Trophoblast cell (in vitro differentiated cells and primary cell): Measurements from ENCODE around the gene OR9G1.

Experiments used
- DNase-seq, 2 donors: peaks; one replicate each; pipeline ENCODE4 v3.0.0-alpha.2; 2016
- H2AFZ ChIP-seq: 2 replicates; pipeline ENCODE4 v1.6.1; 2013; ENCODE audit warnings: low read length, moderate library complexity, mild to moderate bottlenecking; ENCODE audit not compliant: insufficient read depth, poor library complexity
- H2AK5ac ChIP-seq: 2 replicates; pipeline ENCODE4 v1.6.1; 2013; ENCODE audit warnings: mild to moderate bottlenecking, low read length
- H2BK120ac ChIP-seq: 2 replicates; pipeline ENCODE4 v1.6.1; 2013; ENCODE audit warnings: low read length, mild to moderate bottlenecking, moderate library complexity; ENCODE audit not compliant: insufficient read depth, poor library complexity
- H2BK12ac ChIP-seq: 2 replicates; pipeline ENCODE4 v1.6.1; 2013; ENCODE audit warnings: mild to moderate bottlenecking, low read length, moderate library complexity
- H2BK5ac ChIP-seq: 2 replicates; pipeline ENCODE4 v1.6.1; 2013; ENCODE audit warnings: low read length, low read depth, moderate library complexity, mild to moderate bottlenecking; ENCODE audit not compliant: poor library complexity
- H3K14ac ChIP-seq: 2 replicates; pipeline ENCODE4 v1.6.1; 2013; ENCODE audit warnings: mild to moderate bottlenecking, low read length
- H3K18ac ChIP-seq: 2 replicates; pipeline ENCODE4 v1.6.1; 2013; ENCODE audit warnings: mild to moderate bottlenecking, low read length
- H3K23ac ChIP-seq: 2 replicates; pipeline ENCODE4 v1.6.1; 2013; ENCODE audit warnings: low read length
- H3K27ac ChIP-seq: 2 replicates; pipeline ENCODE4 v1.5.1; 2013; ENCODE audit warnings: low read depth, mild to moderate bottlenecking, inconsistent platforms, low read length, moderate library complexity
- H3K27me3 ChIP-seq: 2 replicates; pipeline ENCODE4 v1.6.1; 2013; ENCODE audit warnings: inconsistent platforms, mild to moderate bottlenecking, low read length, moderate library complexity; ENCODE audit not compliant: insufficient read depth
- H3K36me3 ChIP-seq, 2 experiments: 1 replicate in 1 of 2; 2 replicates in 1 of 2; pipeline ENCODE4 v1.6.1; 2013; ENCODE audit warnings: low read length in 2 of 2, mild to moderate bottlenecking in 2 of 2, moderate library complexity in 1 of 2; ENCODE audit not compliant: insufficient read depth in 2 of 2, control insufficient read depth in 1 of 2
- H3K4ac ChIP-seq: 2 replicates; pipeline ENCODE4 v1.6.1; 2013; ENCODE audit warnings: low read depth, mild to moderate bottlenecking, low read length, moderate library complexity
- H3K4me1 ChIP-seq, 2 experiments: 1 replicate in 1 of 2; 2 replicates in 1 of 2; pipeline ENCODE4 v1.6.1; 2013; ENCODE audit warnings: low read length in 2 of 2, mild to moderate bottlenecking in 2 of 2, moderate library complexity in 1 of 2; ENCODE audit not compliant: insufficient read depth in 2 of 2, control insufficient read depth in 1 of 2
- H3K4me2 ChIP-seq: 2 replicates; pipeline ENCODE4 v1.6.1; 2013; ENCODE audit warnings: inconsistent platforms, mild to moderate bottlenecking, low read length, moderate library complexity
- H3K4me3 ChIP-seq: 2 replicates; pipeline ENCODE4 v1.5.1; 2013; ENCODE audit warnings: mild to moderate bottlenecking, low read depth, low read length, inconsistent platforms
- H3K79me1 ChIP-seq: one replicate; pipeline ENCODE4 v1.6.1; 2013; ENCODE audit warnings: low read length
- H3K79me2 ChIP-seq: 2 replicates; pipeline ENCODE4 v1.6.1; 2013; ENCODE audit warnings: low read length, mild to moderate bottlenecking; ENCODE audit not compliant: control insufficient read depth, insufficient read depth, poor library complexity
- H3K9ac ChIP-seq: 2 replicates; pipeline ENCODE4 v1.6.1; 2013; ENCODE audit warnings: mild to moderate bottlenecking, low read length
- H3K9me3 ChIP-seq: 2 replicates; pipeline ENCODE4 v1.6.1; 2013; ENCODE audit warnings: low read depth, mild to moderate bottlenecking, control low read depth, inconsistent platforms, low read length; ENCODE audit not compliant: insufficient read depth
- H4K12ac ChIP-seq: 2 replicates; pipeline ENCODE4 v1.6.1; 2013; ENCODE audit warnings: low read depth, mild to moderate bottlenecking, low read length, moderate library complexity
- H4K8ac ChIP-seq: 2 replicates; pipeline ENCODE4 v1.6.1; 2013; ENCODE audit warnings: low read depth, mild to moderate bottlenecking, low read length, moderate library complexity
- H4K91ac ChIP-seq: one replicate; pipeline ENCODE4 v1.6.1; 2013; ENCODE audit warnings: low read depth, mild to moderate bottlenecking, low read length, moderate library complexity
- WGBS: extraction: QIAGEN DNeasy Blood & Tissue Kit; methylation state at CpG from one replicate; pipeline ENCODE4 v1.1.7; 2013; ENCODE audit warnings: missing lambda C conversion rate; ENCODE audit not compliant: insufficient read length, insufficient coverage; ENCODE audit errors: extremely low coverage; 5-methylcytosine and 5-hydroxymethylcytosine counted together

OR9G1 gene

DNA sequence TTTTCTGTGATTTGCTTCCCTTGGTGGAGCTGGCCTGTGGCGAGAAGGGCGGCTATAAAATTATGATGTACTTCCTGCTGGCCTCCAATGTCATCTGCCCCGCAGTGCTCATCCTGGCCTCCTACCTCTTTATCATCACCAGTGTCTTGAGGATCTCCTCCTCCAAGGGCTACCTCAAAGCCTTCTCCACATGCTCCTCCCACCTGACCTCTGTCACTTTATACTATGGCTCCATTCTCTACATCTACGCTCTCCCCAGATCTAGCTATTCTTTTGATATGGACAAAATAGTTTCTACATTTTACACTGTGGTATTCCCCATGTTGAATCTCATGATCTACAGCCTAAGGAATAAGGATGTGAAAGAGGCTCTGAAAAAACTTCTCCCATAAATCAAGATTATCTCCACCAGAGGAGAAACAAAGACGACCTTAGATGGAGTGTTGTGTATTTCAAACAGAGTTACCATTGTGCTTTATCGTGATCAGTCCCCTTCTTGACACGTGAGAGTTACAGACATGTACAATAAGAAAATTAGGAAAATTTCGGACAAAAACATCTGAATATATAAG, 2.1 kb downstream of the OR9G1 start:
- Histone ChIP-seq H3K14ac (no peak overlapping the region), H3K36me3 (no peaks in the 10 kb centered on the region), H2BK120ac (no peak overlapping the region), H4K8ac (no peak overlapping the region), H3K18ac (no peak overlapping the region), H2AFZ (no peak overlapping the region), H4K91ac (no peak overlapping the region), H3K4me1 (peaks cover 0 to 2% of the 10 kb centered on the region in 2 experiments), H2AK5ac (no peak overlapping the region), H3K9ac (peak overlapping the region; percentile 45), H3K4me3 (no peak overlapping the region), H3K4me2 (no peak overlapping the region), H3K9me3 (no peaks in the 10 kb centered on the region), H4K12ac (no peak overlapping the region), H3K23ac (no peak overlapping the region), H2BK12ac (no peak overlapping the region), H3K27ac (no peak overlapping the region), H2BK5ac (no peak overlapping the region), H3K79me2 (no peaks in the 10 kb centered on the region), H3K4ac (no peak overlapping the region), H3K27me3 (no peaks in the 10 kb centered on the region), H3K79me1 (no peaks in the 10 kb centered on the region)
- WGBS = no CpG with 5 or more reads among the region's 8 CpGs
- no peak for DNase-seq

DNA sequence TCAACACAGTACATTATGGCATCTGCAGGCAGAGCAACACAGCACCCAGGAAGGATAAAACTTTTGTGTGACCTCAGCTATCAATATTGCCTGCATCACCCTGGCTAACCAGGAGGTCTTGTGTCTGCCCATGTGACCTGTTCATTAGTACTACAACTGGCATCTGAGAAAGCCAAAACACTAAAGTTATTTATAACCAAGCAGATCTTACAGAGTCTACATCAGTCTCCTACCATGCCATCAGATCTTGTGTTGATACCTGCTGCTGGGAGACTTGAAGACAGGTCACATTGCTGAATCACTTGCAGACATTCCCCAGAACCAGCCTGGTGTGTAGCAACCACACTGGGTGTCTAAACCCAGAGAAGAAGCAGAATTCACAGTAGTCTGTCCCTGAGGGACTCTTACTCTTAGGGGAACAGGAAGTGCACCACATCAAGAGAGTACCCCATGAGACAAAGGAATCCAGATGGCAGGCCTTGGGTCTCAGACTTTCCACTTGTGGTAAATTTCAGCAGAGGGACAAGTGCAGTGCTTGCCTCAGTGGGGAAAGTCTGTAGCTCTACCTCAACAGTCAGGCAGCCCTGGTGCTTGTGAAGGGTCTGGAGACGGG, 7.0 kb downstream of the OR9G1 start:
- Histone ChIP-seq H4K91ac (no peak overlapping the region), H3K18ac (no peak overlapping the region), H3K23ac (no peak overlapping the region), H3K27ac (no peak overlapping the region), H3K4me2 (no peak overlapping the region), H2AFZ (no peak overlapping the region), H3K9me3 (no peaks in the 10 kb centered on the region), H3K4ac (no peak overlapping the region), H4K8ac (no peak overlapping the region), H3K79me1 (no peaks in the 10 kb centered on the region), H3K4me1 (peaks cover 2 to 4% of the 10 kb centered on the region in 2 experiments), H2BK5ac (no peak overlapping the region), H4K12ac (no peak overlapping the region), H2BK120ac (no peak overlapping the region), H3K14ac (no peak overlapping the region), H2BK12ac (no peak overlapping the region), H2AK5ac (no peak overlapping the region), H3K27me3 (no peaks in the 10 kb centered on the region), H3K9ac (no peak overlapping the region), H3K36me3 (no peaks in the 10 kb centered on the region), H3K79me2 (no peaks in the 10 kb centered on the region), H3K4me3 (no peak overlapping the region)
- peak; percentile 30 to 47 for DNase-seq
- WGBS = no CpG with 5 or more reads among the region's 1 CpG

DNA sequence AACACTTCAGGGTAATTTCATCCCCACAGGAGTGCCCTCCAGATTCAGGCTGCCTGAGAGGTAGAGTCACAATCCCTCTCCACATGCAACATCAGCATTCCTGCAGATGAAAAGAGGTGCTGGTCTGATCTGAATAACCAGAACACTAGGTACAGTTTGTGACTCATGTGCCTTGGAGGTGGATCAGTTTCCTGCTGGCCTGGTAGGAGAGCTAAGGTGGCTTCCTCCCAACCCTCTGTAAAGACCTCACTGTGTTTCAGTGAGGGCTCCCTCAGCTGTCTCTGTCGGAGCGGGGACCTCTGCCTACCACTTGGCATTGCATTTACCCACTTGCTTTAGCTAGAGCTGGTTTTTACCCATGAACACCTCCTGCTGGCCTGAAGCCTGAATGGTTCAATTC, 7.6 kb downstream of the OR9G1 start:
- Histone ChIP-seq H3K4ac (no peak overlapping the region), H3K18ac (no peak overlapping the region), H3K23ac (no peak overlapping the region), H3K4me2 (no peak overlapping the region), H3K36me3 (no peaks in the 10 kb centered on the region), H2BK5ac (no peak overlapping the region), H3K9ac (no peak overlapping the region), H4K8ac (no peak overlapping the region), H4K91ac (no peak overlapping the region), H3K79me2 (no peaks in the 10 kb centered on the region), H3K79me1 (no peaks in the 10 kb centered on the region), H2BK12ac (no peak overlapping the region), H3K4me1 (peaks cover 2 to 4% of the 10 kb centered on the region in 2 experiments), H4K12ac (no peak overlapping the region), H3K27ac (no peak overlapping the region), H3K9me3 (no peaks in the 10 kb centered on the region), H3K27me3 (no peaks in the 10 kb centered on the region), H2AFZ (no peak overlapping the region), H3K14ac (no peak overlapping the region), H2BK120ac (no peak overlapping the region), H2AK5ac (no peak overlapping the region), H3K4me3 (no peak overlapping the region)
- peak; percentile 30 to 49 for DNase-seq
- WGBS = no CpG with 5 or more reads among the region's 2 CpGs

DNA sequence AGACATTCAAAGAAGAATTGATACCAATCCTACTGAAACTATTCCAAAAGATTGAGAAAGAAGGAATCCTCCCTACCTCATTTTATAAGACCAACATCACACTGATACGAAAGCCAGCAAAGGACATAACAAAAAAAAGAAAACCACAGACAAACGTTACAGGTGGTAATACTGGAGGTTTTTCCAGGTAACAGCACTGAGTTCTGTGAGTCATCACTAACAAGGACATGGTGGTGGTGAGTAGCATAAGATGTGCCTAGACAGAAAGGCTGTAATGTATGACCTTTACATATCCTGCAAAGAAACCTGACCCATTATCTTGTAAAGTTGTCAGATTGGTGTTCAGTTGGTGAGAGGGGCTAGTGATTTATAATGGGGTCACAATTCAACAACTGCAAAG, 15.3 kb downstream of the OR9G1 start:
- Histone ChIP-seq H4K12ac (no peak overlapping the region), H3K4me3 (no peak overlapping the region), H3K14ac (no peak overlapping the region), H2BK12ac (no peak overlapping the region), H3K27me3 (no peaks in the 10 kb centered on the region), H3K36me3 (no peaks in the 10 kb centered on the region), H2BK120ac (no peak overlapping the region), H2AK5ac (no peak overlapping the region), H3K4me1 (no peaks in the 10 kb centered on the region), H3K18ac (no peak overlapping the region), H3K79me2 (no peaks in the 10 kb centered on the region), H3K4me2 (no peak overlapping the region), H3K23ac (no peak overlapping the region), H3K27ac (no peak overlapping the region), H2BK5ac (no peak overlapping the region), H3K79me1 (no peaks in the 10 kb centered on the region), H3K4ac (no peak overlapping the region), H3K9ac (no peak overlapping the region), H4K91ac (no peak overlapping the region), H2AFZ (no peak overlapping the region), H4K8ac (no peak overlapping the region), H3K9me3 (no peaks in the 10 kb centered on the region)
- no CpG with 5 or more reads among the region's 2 CpGs for WGBS
- DNase-seq = no peak
